Breast epithelium (tissue), 3 donors: ENCODE results near the gene SLC22A12.

Experiments used
- POLR2A ChIP-seq: fragments of 450-650 bp; IDR thresholded peaks from one replicate; pipeline ENCODE4 v1.6.1; 2016; ENCODE audit warnings: antibody characterized with exemption, mild to moderate bottlenecking, moderate library complexity
- POLR2AphosphoS5 ChIP-seq, 3 donors: sonication (generic); formaldehyde crosslinking; IDR thresholded peaks; one replicate each; pipeline ENCODE4 v1.6.1; 2017; ENCODE audit warnings: antibody characterized with exemption in 3 of 3
- TF ChIP-seq, protein P1 (sequence below), 3 donors: fragments of 450-650 bp; IDR thresholded peaks; one replicate each; pipeline ENCODE4 v1.5.1; 2016 to 2017; ENCODE audit warnings: antibody characterized with exemption in 3 of 3, mild to moderate bottlenecking in 3 of 3, moderate library complexity in 3 of 3

DNA sequence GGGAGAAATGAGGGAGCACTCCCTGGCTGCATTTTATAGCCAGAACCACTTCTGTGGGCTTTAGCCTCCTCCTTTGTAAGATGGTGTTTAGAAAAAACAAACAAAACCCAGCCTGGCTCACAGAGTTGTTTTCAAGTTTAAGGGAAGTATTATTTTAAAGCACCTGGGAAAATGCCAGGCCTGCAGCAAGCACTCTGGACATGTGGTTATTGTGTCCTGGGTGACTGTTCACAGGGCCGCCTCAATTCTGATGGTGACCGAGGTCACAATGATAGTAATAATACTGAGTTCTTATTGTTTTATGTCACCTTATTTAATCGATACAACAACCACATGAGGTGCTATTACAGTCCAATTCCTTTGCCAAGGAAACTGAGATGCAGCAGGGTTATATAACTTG is 20.7 kb upstream of the SLC22A12 start:
- TF ChIP-seq, protein P1, sequence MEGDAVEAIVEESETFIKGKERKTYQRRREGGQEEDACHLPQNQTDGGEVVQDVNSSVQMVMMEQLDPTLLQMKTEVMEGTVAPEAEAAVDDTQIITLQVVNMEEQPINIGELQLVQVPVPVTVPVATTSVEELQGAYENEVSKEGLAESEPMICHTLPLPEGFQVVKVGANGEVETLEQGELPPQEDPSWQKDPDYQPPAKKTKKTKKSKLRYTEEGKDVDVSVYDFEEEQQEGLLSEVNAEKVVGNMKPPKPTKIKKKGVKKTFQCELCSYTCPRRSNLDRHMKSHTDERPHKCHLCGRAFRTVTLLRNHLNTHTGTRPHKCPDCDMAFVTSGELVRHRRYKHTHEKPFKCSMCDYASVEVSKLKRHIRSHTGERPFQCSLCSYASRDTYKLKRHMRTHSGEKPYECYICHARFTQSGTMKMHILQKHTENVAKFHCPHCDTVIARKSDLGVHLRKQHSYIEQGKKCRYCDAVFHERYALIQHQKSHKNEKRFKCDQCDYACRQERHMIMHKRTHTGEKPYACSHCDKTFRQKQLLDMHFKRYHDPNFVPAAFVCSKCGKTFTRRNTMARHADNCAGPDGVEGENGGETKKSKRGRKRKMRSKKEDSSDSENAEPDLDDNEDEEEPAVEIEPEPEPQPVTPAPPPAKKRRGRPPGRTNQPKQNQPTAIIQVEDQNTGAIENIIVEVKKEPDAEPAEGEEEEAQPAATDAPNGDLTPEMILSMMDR (IDR thresholded peaks at IDR 0.05), result no peak
- TF ChIP-seq POLR2A, result no peak
- TF ChIP-seq POLR2AphosphoS5 (IDR thresholded peaks at IDR 0.05), result no peak
